ENCODE results near the gene GRIFIN. TPM values are rescaled to one million over a fixed set of nuclear protein-coding genes. Genes with fewer than 3 reads are reported as not detected.

The GRIFIN gene
- total and polyA plus RNA-seq, 2 experiments from 2014 or later, result not detected

- 96% methylated on average over 9 of the region's 9 CpGs for WGBS (ENCODE audit: low lambda C conversion rate, missing lambda C conversion rate)
- Histone ChIP-seq H3K27me3 (no peaks in the 10 kb centered on the region), H2AFZ (no peak overlapping the region), H3K9me3 (ENCODE audit: low read depth) (no peaks in the 10 kb centered on the region), H3K4me2 (no peak overlapping the region), H4K20me1 (ENCODE audit: insufficient read depth, poor library complexity, severe bottlenecking) (no peaks in the 10 kb centered on the region), H3K36me3 (replicated peaks; ENCODE audit: insufficient read depth, low read depth) (no peaks in the 10 kb centered on the region), H3K9me2 (replicated peaks; ENCODE audit: insufficient read depth) (no peaks in the 10 kb centered on the region), H3K4me1 (ENCODE audit: insufficient read depth) (peaks cover 15% of the 10 kb centered on the region), H3K79me2 (no peaks in the 10 kb centered on the region), H3K27ac (no peak overlapping the region), H3K4me3 (no peak overlapping the region)
- DNase-seq (ENCODE audit: low spot score), result no peak
- TF ChIP-seq CTCF (IDR thresholded peaks at IDR 0.05; ENCODE audit: poor library complexity) (no peak), EZH2 (IDR thresholded peaks at IDR 0.05; ENCODE audit: borderline replicate concordance) (no peak), EZH2phosphoT487 (IDR thresholded peaks at IDR 0.05; ENCODE audit: low read depth, severe bottlenecking, unreplicated experiment) (no peak)
Observed at GRCh38 chr7:2443491-2443890, 32.7 kb downstream of the GRIFIN start.

- WGBS (ENCODE audit: low lambda C conversion rate, missing lambda C conversion rate), result 92% methylated on average over 5 of the region's 5 CpGs
- no peaks in the 10 kb centered on the region for H3K9me3 ChIP-seq (ENCODE audit: low read depth)
- H3K4me3 ChIP-seq, result no peak overlapping the region
- H2AFZ ChIP-seq, result no peak overlapping the region
- no peaks in the 10 kb centered on the region for H3K79me2 ChIP-seq
- peaks cover 15% of the 10 kb centered on the region for H3K4me1 ChIP-seq (ENCODE audit: insufficient read depth)
- peak overlapping the region; percentile 30 for H3K4me2 ChIP-seq
- no peaks in the 10 kb centered on the region for H3K27me3 ChIP-seq
- TF ChIP-seq EZH2 (IDR thresholded peaks at IDR 0.05; ENCODE audit: borderline replicate concordance), result no peak
- no peak for TF ChIP-seq CTCF (IDR thresholded peaks at IDR 0.05; ENCODE audit: poor library complexity)
- TF ChIP-seq EZH2phosphoT487 (IDR thresholded peaks at IDR 0.05; ENCODE audit: low read depth, severe bottlenecking, unreplicated experiment), result no peak
- no peaks in the 10 kb centered on the region for H4K20me1 ChIP-seq (ENCODE audit: insufficient read depth, poor library complexity, severe bottlenecking)
- peak overlapping the region; percentile 92 for H3K27ac ChIP-seq
- no peaks in the 10 kb centered on the region for H3K9me2 ChIP-seq (replicated peaks; ENCODE audit: insufficient read depth)
- DNase-seq (ENCODE audit: low spot score), result no peak
- no peaks in the 10 kb centered on the region for H3K36me3 ChIP-seq (replicated peaks; ENCODE audit: insufficient read depth, low read depth)
Observed at GRCh38 chr7:2441430-2442058, 34.7 kb downstream of the GRIFIN start.

GRCh38 chr7:2440608-2441245, 35.5 kb downstream of the GRIFIN start:
- H3K27me3 ChIP-seq, result no peaks in the 10 kb centered on the region
- DNase-seq (ENCODE audit: low spot score), result peak; percentile 82
- H4K20me1 ChIP-seq (ENCODE audit: insufficient read depth, poor library complexity, severe bottlenecking), result no peaks in the 10 kb centered on the region
- H3K9me2 ChIP-seq (replicated peaks; ENCODE audit: insufficient read depth), result no peaks in the 10 kb centered on the region
- no peaks in the 10 kb centered on the region for H3K79me2 ChIP-seq
- TF ChIP-seq EZH2phosphoT487 (IDR thresholded peaks at IDR 0.05; ENCODE audit: low read depth, severe bottlenecking, unreplicated experiment) (no peak), CTCF (IDR thresholded peaks at IDR 0.05; ENCODE audit: poor library complexity) (no peak), EZH2 (IDR thresholded peaks at IDR 0.05; ENCODE audit: borderline replicate concordance) (no peak)
- 50% methylated on average over 21 of the region's 21 CpGs for WGBS (ENCODE audit: low lambda C conversion rate, missing lambda C conversion rate)
- no peaks in the 10 kb centered on the region for H3K9me3 ChIP-seq (ENCODE audit: low read depth)
- H3K36me3 ChIP-seq (replicated peaks; ENCODE audit: insufficient read depth, low read depth), result no peaks in the 10 kb centered on the region
- no peak overlapping the region for H3K4me3 ChIP-seq
- H3K4me2 ChIP-seq, result peak overlapping the region; percentile 30
- H3K4me1 ChIP-seq (ENCODE audit: insufficient read depth), result peaks cover 15% of the 10 kb centered on the region
- peak overlapping the region; percentile 92 for H3K27ac ChIP-seq
- H2AFZ ChIP-seq, result no peak overlapping the region

All from hepatocyte (in vitro differentiated cells).